ENCODE measurements around the gene MRPS23.

- TF ChIP-seq EZH2phosphoT487 (IDR thresholded peaks at IDR 0.05; ENCODE audit: borderline replicate concordance, low read length) (no peak), EZH2 (IDR thresholded peaks at IDR 0.05; ENCODE audit: low read length, unreplicated experiment) (no peak)
These were observed 30.0 kb downstream of the MRPS23 start for GRCh38 chr17:57819867-57820266.
